Transverse colon (tissue), 4 donors: ENCODE data around the gene UBXN2A.

ENCODE experiments used
- CTCF ChIP-seq, 5 experiments: fragments of 200-600 bp in 3 of 5; fragments of 450-650 bp in 2 of 5; sonication (generic) in 3 of 5; IDR thresholded peaks; 1 replicate in 2 of 5; 2 replicates in 3 of 5; pipeline ENCODE4 v1.5.1; 2016 to 2017; ENCODE audit warnings: antibody characterized with exemption in 5 of 5, inconsistent platforms in 3 of 5, mild to moderate bottlenecking in 2 of 5, moderate library complexity in 1 of 5
- EP300 ChIP-seq: sonication (generic); formaldehyde crosslinking; IDR thresholded peaks from one replicate; pipeline ENCODE4 v1.6.1; 2017; ENCODE audit warnings: antibody characterized with exemption, low read depth
- POLR2A ChIP-seq: fragments of 450-650 bp; IDR thresholded peaks from one replicate; pipeline ENCODE4 v1.6.1; 2016; ENCODE audit warnings: antibody characterized with exemption, mild to moderate bottlenecking, moderate library complexity
- POLR2AphosphoS5 ChIP-seq, 3 donors: sonication (generic); formaldehyde crosslinking; IDR thresholded peaks; one replicate each; pipeline ENCODE4 v1.6.1; 2016; ENCODE audit warnings: antibody characterized with exemption in 3 of 3

- no peak for TF ChIP-seq POLR2AphosphoS5 (IDR thresholded peaks at IDR 0.05)
- TF ChIP-seq POLR2A, result no peak
- no peak for TF ChIP-seq EP300
- no peak for TF ChIP-seq CTCF (IDR thresholded peaks at IDR 0.05)
These were observed 69.6 kb downstream of the UBXN2A start, which contains the start of gene MFSD2B for GRCh38 chr2:24009680-24010476.
